ENCODE measurements around the gene LAD1. TPM values are rescaled to one million over a fixed set of nuclear protein-coding genes. Genes with fewer than 3 reads are reported as not detected.

LAD1 gene
- polyA plus RNA-seq, 1 of the 3 experiments (the other 2 are of a cell fraction): not detected

DNA sequence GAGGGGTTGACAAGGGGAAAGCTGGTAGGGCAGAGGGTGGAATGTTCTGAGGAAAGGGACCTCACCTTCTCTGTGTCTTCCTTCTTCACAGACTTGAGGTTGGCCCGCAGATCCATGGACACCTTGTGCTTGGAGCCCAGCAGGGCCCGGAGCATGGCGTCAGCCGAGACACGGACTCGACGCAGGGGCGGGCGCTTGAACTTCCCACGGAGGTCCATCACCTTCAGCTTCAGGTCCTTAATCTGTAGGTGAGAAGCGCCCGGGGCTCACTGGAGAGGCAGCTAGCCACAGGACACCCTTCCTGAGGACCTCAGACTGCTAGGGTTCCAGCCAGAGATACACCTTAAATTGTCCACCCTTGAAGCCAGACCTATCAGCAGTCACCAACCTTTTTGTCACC lies 12.2 kb upstream of the LAD1 start:
- Histone ChIP-seq H3K79me2 (ENCODE audit: insufficient read depth) (no peaks in the 10 kb centered on the region), H3K27me3 (ENCODE audit: insufficient read depth) (peaks cover 32% of the 10 kb centered on the region), H3K9me3 (no peaks in the 10 kb centered on the region), H3K4me2 (no peak overlapping the region), H2AFZ (ENCODE audit: low read depth) (no peak overlapping the region), H3K36me3 (replicated peaks in 1 of 2; ENCODE audit: control insufficient read depth in 1 of 2, insufficient read depth in 2 of 2, low read length in 1 of 2) (no peaks in the 10 kb centered on the region), H3K9me2 (no peaks in the 10 kb centered on the region), H3K9ac (no peak overlapping the region), H3K27ac (ENCODE audit: low read depth in 2 of 2, low read length in 1 of 2) (no peak overlapping the region), H4K20me1 (ENCODE audit: insufficient read depth) (no peaks in the 10 kb centered on the region), H3K4me1 (ENCODE audit: control insufficient read depth in 1 of 2, insufficient read depth in 2 of 2, low read depth in 1 of 2, low read length in 1 of 2) (peaks cover 0 to 8% of the 10 kb centered on the region in 2 experiments; a peak in 1 of 4 replicates), H3K4me3 (ENCODE audit: low read depth in 2 of 2, low read length in 1 of 2) (no peak overlapping the region), H3F3A (replicated peaks; ENCODE audit: insufficient read depth) (no peaks in the 10 kb centered on the region)
- ChIA-PET POLR2A (no interaction called here), CTCF (interaction anchor here (0.6 to 9.6 kb wide), 11 partner anchors 11 to 157 kb away, joined by 3 to 105 read pairs (median 4); partner anchors contain the start of gene TNNT2)
- DNase-seq: no peak
- TF ChIP-seq, protein P1, sequence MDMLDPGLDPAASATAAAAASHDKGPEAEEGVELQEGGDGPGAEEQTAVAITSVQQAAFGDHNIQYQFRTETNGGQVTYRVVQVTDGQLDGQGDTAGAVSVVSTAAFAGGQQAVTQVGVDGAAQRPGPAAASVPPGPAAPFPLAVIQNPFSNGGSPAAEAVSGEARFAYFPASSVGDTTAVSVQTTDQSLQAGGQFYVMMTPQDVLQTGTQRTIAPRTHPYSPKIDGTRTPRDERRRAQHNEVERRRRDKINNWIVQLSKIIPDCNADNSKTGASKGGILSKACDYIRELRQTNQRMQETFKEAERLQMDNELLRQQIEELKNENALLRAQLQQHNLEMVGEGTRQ (IDR thresholded peaks at IDR 0.05; ENCODE audit: borderline replicate concordance, low read depth, low read length): no peak
- TF ChIP-seq NRF1 (IDR thresholded peaks at IDR 0.05; ENCODE audit: low read depth, low read length) (no peak), RFX5 (IDR thresholded peaks at IDR 0.05; ENCODE audit: low read length) (no peak), TCF12 (IDR thresholded peaks at IDR 0.05) (no peak), GATA2 (CRISPR knock-in tag; IDR thresholded peaks at IDR 0.05) (no peak), SMC3 (IDR thresholded peaks at IDR 0.05; ENCODE audit: low read depth, low read length) (no peak), NFIC (IDR thresholded peaks at IDR 0.05; ENCODE audit: borderline replicate concordance) (no peak), JUND (IDR thresholded peaks at IDR 0.05) (no peak), ELF1 (IDR thresholded peaks at IDR 0.05) (no peak), RAD21 (IDR thresholded peaks at IDR 0.05; ENCODE audit: low read length) (no peak), RXRA (IDR thresholded peaks at IDR 0.05; ENCODE audit: borderline replicate concordance, low read depth) (no peak), MXI1 (IDR thresholded peaks at IDR 0.05; ENCODE audit: low read depth, low read length) (no peak), YY1 (IDR thresholded peaks at IDR 0.05; ENCODE audit: low read depth) (no peak), FOXM1 (IDR thresholded peaks at IDR 0.05; ENCODE audit: low read depth) (no peak), RCOR1 (IDR thresholded peaks at IDR 0.05; ENCODE audit: low read length) (no peak), TAF1 (IDR thresholded peaks at IDR 0.05; ENCODE audit: borderline replicate concordance, low read depth, low read length) (no peak)
- TF ChIP-seq, protein P2, sequence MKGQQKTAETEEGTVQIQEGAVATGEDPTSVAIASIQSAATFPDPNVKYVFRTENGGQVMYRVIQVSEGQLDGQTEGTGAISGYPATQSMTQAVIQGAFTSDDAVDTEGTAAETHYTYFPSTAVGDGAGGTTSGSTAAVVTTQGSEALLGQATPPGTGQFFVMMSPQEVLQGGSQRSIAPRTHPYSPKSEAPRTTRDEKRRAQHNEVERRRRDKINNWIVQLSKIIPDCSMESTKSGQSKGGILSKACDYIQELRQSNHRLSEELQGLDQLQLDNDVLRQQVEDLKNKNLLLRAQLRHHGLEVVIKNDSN (IDR thresholded peaks at IDR 0.05; ENCODE audit: borderline replicate concordance, low read depth): no peak
- TF ChIP-seq, protein P3, sequence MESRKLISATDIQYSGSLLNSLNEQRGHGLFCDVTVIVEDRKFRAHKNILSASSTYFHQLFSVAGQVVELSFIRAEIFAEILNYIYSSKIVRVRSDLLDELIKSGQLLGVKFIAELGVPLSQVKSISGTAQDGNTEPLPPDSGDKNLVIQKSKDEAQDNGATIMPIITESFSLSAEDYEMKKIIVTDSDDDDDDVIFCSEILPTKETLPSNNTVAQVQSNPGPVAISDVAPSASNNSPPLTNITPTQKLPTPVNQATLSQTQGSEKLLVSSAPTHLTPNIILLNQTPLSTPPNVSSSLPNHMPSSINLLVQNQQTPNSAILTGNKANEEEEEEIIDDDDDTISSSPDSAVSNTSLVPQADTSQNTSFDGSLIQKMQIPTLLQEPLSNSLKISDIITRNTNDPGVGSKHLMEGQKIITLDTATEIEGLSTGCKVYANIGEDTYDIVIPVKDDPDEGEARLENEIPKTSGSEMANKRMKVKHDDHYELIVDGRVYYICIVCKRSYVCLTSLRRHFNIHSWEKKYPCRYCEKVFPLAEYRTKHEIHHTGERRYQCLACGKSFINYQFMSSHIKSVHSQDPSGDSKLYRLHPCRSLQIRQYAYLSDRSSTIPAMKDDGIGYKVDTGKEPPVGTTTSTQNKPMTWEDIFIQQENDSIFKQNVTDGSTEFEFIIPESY (IDR thresholded peaks at IDR 0.05; ENCODE audit: borderline replicate concordance, low read depth): no peak
- TF ChIP-seq, protein P4, sequence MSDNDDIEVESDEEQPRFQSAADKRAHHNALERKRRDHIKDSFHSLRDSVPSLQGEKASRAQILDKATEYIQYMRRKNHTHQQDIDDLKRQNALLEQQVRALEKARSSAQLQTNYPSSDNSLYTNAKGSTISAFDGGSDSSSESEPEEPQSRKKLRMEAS (IDR thresholded peaks at IDR 0.05; ENCODE audit: low read depth): no peak
- WGBS (ENCODE audit: low lambda C conversion rate): 82% methylated on average over 10 of the region's 12 CpGs

Data from SK-N-SH (cell line).